PC-9 (cell line): ENCODE data around the gene ELMO3. TPM values are rescaled to one million over a fixed set of nuclear protein-coding genes. Genes with fewer than 3 reads are reported as not detected.

ENCODE experiments used
- BruUV-seq: library from RNA; stranded (reverse); fragments of 400-500 nt; replicated peaks from 2 replicates; lab custom pipeline; 2021; lab: Mats Ljungman, UMichigan
- CTCF ChIA-PET: fragments of 300-600 bp; sonication (Branson Sonifier 250); formaldehyde crosslinking; loops from one replicate; lab custom pipeline; 2022; ENCODE audit warnings: antibody characterized with exemption; lab: Charles Lee
- POLR2A ChIA-PET: fragments of 300-600 bp; sonication (Branson Sonifier 250); formaldehyde crosslinking; loops from one replicate; lab custom pipeline; 2022; ENCODE audit warnings: antibody characterized with exemption; ENCODE audit not compliant: unreplicated experiment; lab: Charles Lee
- DNase-seq, 2 experiments: peaks; one replicate each; pipeline versions ENCODE4 v3.0.0 to v3.0.0-alpha.2; 2015 to 2022; ENCODE audit warnings: mixed read lengths in 1 of 2
- H2AFZ ChIP-seq: fragments of 200-600 bp; sonication (generic); 2 replicates; pipeline ENCODE4 v1.8.1; 2017; ENCODE audit warnings: antibody characterized with exemption
- H3F3A ChIP-seq: fragments of 200-600 bp; sonication (generic); 2 replicates; pipeline ENCODE4 v1.8.1; 2017; ENCODE audit warnings: antibody characterized with exemption, mild to moderate bottlenecking, low read depth; ENCODE audit not compliant: insufficient read depth
- H3K27ac ChIP-seq: fragments of 200-600 bp; sonication (generic); 2 replicates; pipeline ENCODE4 v1.6.1; 2016; ENCODE audit warnings: mixed run types
- H3K27me3 ChIP-seq: fragments of 200-600 bp; sonication (generic); 2 replicates; pipeline ENCODE4 v1.6.1; 2016; ENCODE audit warnings: low read depth, mixed run types; ENCODE audit not compliant: insufficient read depth
- H3K36me3 ChIP-seq: fragments of 200-600 bp; sonication (generic); 2 replicates; pipeline ENCODE4 v1.6.1; 2016; ENCODE audit warnings: low read depth, mixed run types
- H3K4me1 ChIP-seq: fragments of 200-600 bp; sonication (generic); replicated peaks from 2 replicates; pipeline ENCODE4 v1.6.1; 2016; ENCODE audit warnings: mixed run types; ENCODE audit not compliant: insufficient read depth
- H3K4me2 ChIP-seq: fragments of 200-600 bp; sonication (generic); 2 replicates; pipeline ENCODE4 v1.6.1; 2017; ENCODE audit warnings: mixed run types
- H3K4me3 ChIP-seq: fragments of 200-600 bp; sonication (generic); 2 replicates; pipeline ENCODE4 v1.6.1; 2016; ENCODE audit warnings: mixed run types
- H3K79me2 ChIP-seq: fragments of 200-600 bp; sonication (generic); 2 replicates; pipeline ENCODE4 v1.6.1; 2017; ENCODE audit warnings: low read depth, mixed run types
- H3K9me2 ChIP-seq: fragments of 200-600 bp; sonication (generic); 2 replicates; pipeline ENCODE4 v1.8.1; 2017; ENCODE audit warnings: mild to moderate bottlenecking; ENCODE audit not compliant: insufficient read depth
- H3K9me3 ChIP-seq: fragments of 200-600 bp; sonication (generic); 2 replicates; pipeline ENCODE4 v1.8.1; 2016; ENCODE audit warnings: low read depth; ENCODE audit not compliant: insufficient read depth
- H4K20me1 ChIP-seq: fragments of 200-600 bp; sonication (generic); 2 replicates; pipeline ENCODE4 v1.8.1; 2017; ENCODE audit not compliant: insufficient read depth
- CTCF ChIP-seq: fragments of 200-600 bp; sonication (generic); conservative IDR thresholded peaks from 2 replicates; pipeline ENCODE4 v1.6.1; 2017; ENCODE audit warnings: mixed run types, antibody characterized with exemption, mild to moderate bottlenecking, moderate library complexity
- EZH2 ChIP-seq: fragments of 200-600 bp; sonication (generic); IDR thresholded peaks from 2 replicates; pipeline ENCODE4 v1.8.0; 2017; ENCODE audit warnings: antibody characterized with exemption, low read depth
- intact Hi-C: fragments of 100-400 bp; cut with micrococcal nuclease; formaldehyde crosslinking; loops from one replicate; pipeline ENCODE4 v1.10.0; 2022; ENCODE audit not compliant: unreplicated experiment
- total RNA-seq: library from RNA; stranded (reverse); gene quantifications from 2 replicates; pipeline ENCODE4 v1.2.3, GENCODE V29; 2021

Gene ELMO3
- total RNA-seq, 1 experiment from 2014 or later = 32.4 TPM

- ChIA-PET POLR2A (interaction anchor here (0.7 kb wide), 1 partner anchor 76 kb away, joined by 5 read pairs; no protein-coding TSS in a partner anchor), CTCF (interaction anchor here (0.5 to 0.7 kb wide), 5 partner anchors 8 to 310 kb away, joined by 3 to 8 read pairs (median 3); no protein-coding TSS in a partner anchor)
- intact Hi-C loops = loop anchor here (10.0 kb wide), 2 partner anchors 202 to 272 kb away; partner anchors contain the start of gene TPPP3
These were observed 6.1 kb upstream of the ELMO3 start for GRCh38 chr16:67192781-67193361.

GRCh38 chr16:67193536-67193935 is 5.4 kb upstream of the ELMO3 start:
- Histone ChIP-seq H3K79me2 (peaks cover 36% of the 10 kb centered on the region), H3K27me3 (no peaks in the 10 kb centered on the region), H3K9me3 (no peaks in the 10 kb centered on the region), H3K4me3 (peak overlapping the region; percentile 92; the same call in 1 of the 2 replicates), H3F3A (peaks cover 51% of the 10 kb centered on the region), H4K20me1 (peaks cover 16% of the 10 kb centered on the region), H2AFZ (no peak overlapping the region), H3K36me3 (peaks cover 25% of the 10 kb centered on the region; the same call in 1 of the 2 replicates), H3K4me2 (peak overlapping the region; percentile 96), H3K9me2 (no peaks in the 10 kb centered on the region), H3K4me1 (peaks cover 46% of the 10 kb centered on the region), H3K27ac (no peak overlapping the region)
- DNase-seq = no peak
- intact Hi-C loops = loop anchor here (10.0 kb wide), 2 partner anchors 201 to 271 kb away; partner anchors contain the start of gene TPPP3
- ChIA-PET CTCF (interaction anchor here (0.5 kb wide), 1 partner anchor 15 kb away, joined by 8 read pairs; no protein-coding TSS in a partner anchor), POLR2A (interaction anchor here (0.7 kb wide), 1 partner anchor 75 kb away, joined by 5 read pairs; no protein-coding TSS in a partner anchor)
- TF ChIP-seq EZH2 = no peak
- no peak for TF ChIP-seq CTCF
- no TSS peak for BruUV-seq

More at GRCh38 chr16:67192781-67193361, 6.1 kb upstream of the ELMO3 start:
- no TSS peak for BruUV-seq
- peaks cover 44% of the 10 kb centered on the region for H3F3A ChIP-seq
- no peak overlapping the region for H2AFZ ChIP-seq
- H3K4me3 ChIP-seq = peak overlapping the region; percentile 92
- H3K36me3 ChIP-seq = peaks cover 25% of the 10 kb centered on the region; the same call in 1 of the 2 replicates
- H3K4me1 ChIP-seq = peaks cover 39% of the 10 kb centered on the region
- H3K4me2 ChIP-seq = peak overlapping the region; percentile 96
- peaks cover 36% of the 10 kb centered on the region for H3K79me2 ChIP-seq
- no peak for DNase-seq
- H4K20me1 ChIP-seq = peaks cover 14% of the 10 kb centered on the region
- H3K27ac ChIP-seq = no peak overlapping the region
- H3K9me2 ChIP-seq = no peaks in the 10 kb centered on the region
- TF ChIP-seq EZH2 = no peak
- no peak for TF ChIP-seq CTCF
- no peaks in the 10 kb centered on the region for H3K27me3 ChIP-seq
- H3K9me3 ChIP-seq = no peaks in the 10 kb centered on the region

GRCh38 chr16:67194260-67194659 is 4.7 kb upstream of the ELMO3 start:
- POLR2A ChIA-PET = no interaction called here
- Histone ChIP-seq H3F3A (peaks cover 57% of the 10 kb centered on the region), H2AFZ (no peak overlapping the region), H3K9me3 (no peaks in the 10 kb centered on the region), H3K9me2 (no peaks in the 10 kb centered on the region), H3K27ac (no peak overlapping the region), H3K79me2 (peaks cover 36% of the 10 kb centered on the region), H3K4me1 (peaks cover 52% of the 10 kb centered on the region), H3K4me2 (peak overlapping the region; percentile 96), H4K20me1 (peaks cover 16% of the 10 kb centered on the region), H3K27me3 (no peaks in the 10 kb centered on the region), H3K36me3 (peaks cover 25% of the 10 kb centered on the region; the same call in 1 of the 2 replicates), H3K4me3 (no peak overlapping the region)
- no peak for TF ChIP-seq CTCF
- TF ChIP-seq EZH2 = no peak
- intact Hi-C loops = loop anchor here (10.0 kb wide), 2 partner anchors 201 to 271 kb away; partner anchors contain the start of gene TPPP3
- no peak for DNase-seq
- BruUV-seq = no TSS peak
- CTCF ChIA-PET = no interaction called here
